Omental fat pad (tissue), 4 donors: ENCODE measurements around the gene CALML6. TPM values are rescaled to one million over a fixed set of nuclear protein-coding genes. Genes with fewer than 3 reads are reported as not detected.

Experiments
- ATAC-seq: fragments of 150-250 bp; one replicate; pipeline ENCODE4 v1.9.1; 2016; ENCODE audit warnings: mild to moderate bottlenecking, moderate library complexity; ENCODE audit not compliant: low FRiP score
- DNase-seq: peaks from one replicate; pipeline ENCODE4 v3.0.0-alpha.2; 2019; ENCODE audit warnings: low spot score
- CTCF ChIP-seq, 3 donors: fragments of 450-650 bp; IDR thresholded peaks; one replicate each; pipeline ENCODE4 v1.5.1; 2016 to 2017; ENCODE audit warnings: antibody characterized with exemption in 3 of 3, mild to moderate bottlenecking in 3 of 3, moderate library complexity in 2 of 3
- total RNA-seq, 4 donors: library from RNA; depleted of rRNA; stranded (reverse); fragments of >200 nt; gene quantifications; one replicate each; pipeline ENCODE4 v1.1.0, GENCODE V29; 2016

Gene CALML6
- total RNA-seq, 4 donors from 2014 or later = not detected

DNA sequence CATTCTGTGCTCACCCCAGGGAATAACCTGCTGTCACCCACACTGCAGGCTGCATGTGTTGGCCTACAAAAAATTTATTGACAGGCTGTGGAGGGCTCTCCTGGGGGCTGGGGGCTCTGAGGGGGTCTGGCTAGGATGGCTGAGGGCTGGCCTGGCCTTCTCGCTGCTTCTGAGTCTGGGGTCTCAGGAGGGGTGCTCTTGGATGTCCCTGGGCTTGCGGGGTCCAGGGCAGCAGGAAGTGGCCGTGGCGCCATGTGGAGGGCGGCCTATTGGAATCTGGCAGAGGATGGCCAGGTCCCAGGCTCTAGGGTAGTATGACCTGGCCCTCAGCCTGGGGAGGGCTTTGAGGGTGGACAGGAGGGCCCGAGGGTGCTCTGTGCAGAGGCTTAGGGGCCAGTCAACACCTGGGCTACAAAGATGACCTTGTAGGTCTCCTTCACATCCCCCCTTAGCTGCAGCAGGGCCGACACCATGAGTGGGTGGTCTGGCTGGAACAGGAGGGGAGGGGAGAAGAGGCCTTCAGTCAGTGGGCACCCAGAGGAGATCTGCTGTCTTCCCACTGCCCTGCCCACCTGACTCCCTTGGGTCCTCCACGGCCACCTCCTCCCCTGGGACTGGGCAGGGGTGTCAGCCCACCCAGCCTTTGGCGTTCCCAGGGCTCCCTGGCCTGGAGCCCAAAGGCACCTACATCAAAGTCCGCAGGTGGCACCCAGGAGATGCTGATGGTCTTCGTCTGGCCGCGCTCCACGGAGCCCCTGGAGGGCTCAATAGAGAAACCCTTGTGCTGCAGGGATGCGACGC is 7.0 kb downstream of the CALML6 start:
- DNase-seq (no peak), ATAC-seq (no peak)

DNA sequence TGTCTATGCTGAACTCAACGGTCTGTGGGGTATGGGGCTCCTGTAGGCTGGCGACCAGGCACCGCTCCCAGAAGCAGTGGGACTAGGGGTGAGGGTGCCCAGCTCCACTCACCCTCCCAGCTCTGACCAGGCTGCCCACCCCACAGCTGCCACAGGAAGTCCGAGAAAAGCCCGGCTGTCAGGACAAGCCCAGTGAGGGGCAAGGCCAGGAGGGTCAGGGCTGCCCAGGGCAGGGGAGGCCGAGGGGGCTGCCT is 7.6 kb downstream of the CALML6 start:
- no peak for DNase-seq
- no peak for TF ChIP-seq CTCF (IDR thresholded peaks at IDR 0.05)
- no peak for ATAC-seq

More for the DNA sequence above, 7.0 kb downstream of the CALML6 start:
- TF ChIP-seq CTCF (IDR thresholded peaks at IDR 0.05) = no peak

DNA sequence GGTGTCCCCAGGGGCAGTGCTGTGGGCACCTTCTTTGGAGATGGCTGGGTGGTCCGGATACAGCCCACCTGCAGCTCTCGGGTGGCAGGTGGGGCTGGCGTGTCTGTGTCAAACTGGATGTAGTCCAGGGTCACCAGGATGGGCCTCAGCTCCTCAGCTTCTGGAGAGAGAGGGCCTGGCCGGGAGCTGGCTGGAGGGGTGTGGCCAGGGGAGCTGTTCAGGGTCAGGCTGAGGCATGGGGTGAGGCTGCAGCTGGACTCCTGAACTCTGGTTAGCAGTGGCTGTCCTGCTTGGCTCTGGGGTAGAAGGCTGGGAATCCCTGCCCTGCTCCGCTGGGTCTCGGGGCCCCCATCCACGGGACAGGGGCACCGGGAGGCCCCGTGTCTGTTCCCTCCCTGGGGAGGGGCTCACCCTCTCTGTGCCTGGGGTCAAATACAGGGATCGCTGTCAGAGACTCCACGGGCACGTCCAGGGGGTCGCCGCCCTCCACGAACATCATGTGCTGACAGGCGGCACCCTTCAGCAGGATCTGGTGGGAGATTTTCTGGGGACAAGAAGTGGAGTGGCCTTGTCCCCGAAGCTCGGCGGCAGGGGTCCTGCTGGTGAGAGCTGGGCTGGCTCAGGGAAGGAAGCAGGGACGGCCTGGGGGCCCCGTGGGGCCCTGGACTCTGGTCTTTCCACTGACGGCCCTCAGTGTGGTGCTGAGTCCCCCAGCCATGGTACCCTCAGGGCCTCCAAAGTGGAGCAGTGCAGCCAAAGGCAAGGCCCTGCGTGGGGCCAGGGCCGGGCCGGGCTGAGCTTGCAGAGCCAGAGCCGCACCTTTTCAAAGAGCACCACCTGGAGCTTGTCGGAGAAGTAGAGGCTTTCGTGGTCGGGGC is 8.1 kb downstream of the CALML6 start:
- no peak for ATAC-seq

DNA sequence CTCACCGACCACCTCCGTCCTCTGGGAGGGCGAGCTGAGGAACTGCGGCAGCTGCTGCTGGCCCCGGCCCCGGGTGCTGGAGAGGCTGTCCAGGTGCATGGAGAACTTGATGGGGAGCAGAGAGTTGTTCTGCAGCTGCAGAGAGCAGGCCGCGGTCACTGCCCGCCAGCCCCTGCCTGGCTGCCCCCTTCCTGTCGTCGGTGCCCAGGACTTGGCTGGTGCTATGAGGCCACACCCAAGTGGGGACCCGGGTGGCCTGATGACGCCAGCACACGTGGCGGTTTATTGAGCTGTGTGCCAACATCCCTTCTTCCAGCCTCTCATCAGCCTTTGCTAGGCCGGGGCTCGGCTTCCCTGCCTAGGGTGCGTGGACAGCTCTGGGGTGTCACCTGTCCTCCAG is 9.3 kb downstream of the CALML6 start:
- ATAC-seq = no peak
- no peak for DNase-seq
- TF ChIP-seq CTCF (IDR thresholded peaks at IDR 0.05) = no peak

More for the DNA sequence above, 8.1 kb downstream of the CALML6 start:
- TF ChIP-seq CTCF (IDR thresholded peaks at IDR 0.05) = no peak
- DNase-seq = no peak

DNA sequence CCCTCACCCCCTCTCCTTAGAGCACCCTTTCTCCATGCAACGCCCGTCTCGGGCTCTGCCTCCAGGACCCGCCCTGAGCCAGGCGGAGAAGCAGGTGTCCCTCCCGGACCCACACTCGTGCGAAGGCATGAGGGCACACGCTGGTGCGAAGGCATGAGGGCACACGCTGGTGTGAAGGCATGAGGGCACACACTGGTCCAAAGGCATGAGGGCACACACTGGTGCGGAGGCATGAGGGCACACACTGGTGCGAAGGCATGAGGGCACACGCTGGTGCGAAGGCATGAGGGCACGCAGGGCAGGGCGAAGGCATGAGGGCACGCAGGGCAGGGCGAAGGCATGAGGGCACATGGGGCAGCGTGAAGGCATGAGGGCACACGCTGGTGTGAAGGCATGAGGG is 9.8 kb downstream of the CALML6 start:
- ATAC-seq (no peak), DNase-seq (no peak)
- no peak for TF ChIP-seq CTCF (IDR thresholded peaks at IDR 0.05)

GRCh38 chr1:1925437-1926345 is 10.6 kb downstream of the CALML6 start:
- no peak for ATAC-seq
- no peak for TF ChIP-seq CTCF (IDR thresholded peaks at IDR 0.05)
- DNase-seq = no peak
